ENCODE data around the gene LMO7. TPM values are rescaled to one million over a fixed set of nuclear protein-coding genes. Genes with fewer than 3 reads are reported as not detected.

The LMO7 gene
- total RNA-seq, 1 experiment from 2014 or later = 20.4 TPM

DNA sequence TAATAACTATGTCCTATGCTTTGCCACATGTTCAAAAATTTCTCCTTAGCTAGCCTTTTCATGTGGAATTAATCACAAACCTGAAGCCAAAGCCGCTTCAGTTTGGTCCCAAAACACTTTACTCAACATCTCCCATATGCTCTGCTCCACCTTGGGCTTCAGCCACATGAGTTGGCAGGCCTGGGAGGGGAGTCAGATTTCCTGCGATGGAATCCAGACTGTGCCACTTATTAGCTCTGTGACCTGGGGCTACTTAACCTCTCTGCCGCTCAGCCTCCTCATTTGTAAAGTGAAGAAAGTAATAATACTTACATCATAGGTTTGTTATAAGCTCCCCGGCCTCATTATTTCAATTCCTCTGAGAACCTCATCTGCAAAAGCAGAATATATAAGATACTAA is 272.0 kb downstream of the LMO7 start:
- Histone ChIP-seq H2BK12ac (ENCODE audit: insufficient read length, low read depth, low read length) (no peak overlapping the region), H3K27ac (ENCODE audit: insufficient read length, low read depth, low read length) (no peak overlapping the region)

More for the DNA sequence above, 272.0 kb downstream of the LMO7 start:
- Histone ChIP-seq H3K4ac (ENCODE audit: low read depth, low read length) (no peak overlapping the region), H3K56ac (ENCODE audit: insufficient read length, low read depth, low read length) (no peak overlapping the region), H3K79me2 (ENCODE audit: insufficient read depth, low read length) (no peaks in the 10 kb centered on the region), H3K79me1 (ENCODE audit: insufficient read depth, low read depth, low read length, poor library complexity, severe bottlenecking) (no peaks in the 10 kb centered on the region), H4K5ac (ENCODE audit: insufficient read length, low read depth, low read length) (no peak overlapping the region), H3K14ac (ENCODE audit: insufficient read depth, low read length) (no peak overlapping the region), H2AFZ (ENCODE audit: low read length) (no peak overlapping the region), H2AK5ac (ENCODE audit: insufficient read length, low read length) (no peak overlapping the region), H3K4me2 (ENCODE audit: insufficient read depth, insufficient read length, low read length) (no peak overlapping the region), H2BK20ac (ENCODE audit: low read depth, low read length, poor library complexity, severe bottlenecking) (no peak overlapping the region), H4K8ac (replicated peaks; ENCODE audit: insufficient read length, low read depth, low read length) (no peak overlapping the region), H3K9me3 (ENCODE audit: control insufficient read depth, low read depth, low read length) (no peaks in the 10 kb centered on the region), H3K27me3 (ENCODE audit: insufficient read depth, low read length) (no peaks in the 10 kb centered on the region), H3K23me2 (ENCODE audit: insufficient read length, low read depth, low read length, poor library complexity, severe bottlenecking) (no peaks in the 10 kb centered on the region), H3K4me1 (ENCODE audit: insufficient read depth, low read length) (no peaks in the 10 kb centered on the region), H4K20me1 (ENCODE audit: control insufficient read depth, insufficient read depth, insufficient read length) (no peaks in the 10 kb centered on the region), H3K9ac (ENCODE audit: extremely low read depth, insufficient read length, low read length) (no peak overlapping the region), H4K91ac (ENCODE audit: insufficient read length, low read depth, low read length) (no peak overlapping the region), H3T11ph (ENCODE audit: low read length) (no peak overlapping the region), H3K23ac (ENCODE audit: insufficient read length, low read depth, low read length) (no peak overlapping the region), H2BK5ac (ENCODE audit: insufficient read length, low read length) (no peak overlapping the region), H2BK15ac (ENCODE audit: low read depth, low read length) (no peak overlapping the region), H2BK120ac (ENCODE audit: low read depth, low read length, poor library complexity, severe bottlenecking) (no peak overlapping the region), H3K18ac (ENCODE audit: insufficient read length, low read depth, low read length) (no peak overlapping the region)
- Mint-ChIP-seq H3K27me3 (ENCODE audit: low read depth) (no peaks in the 10 kb centered on the region), H3K9me3 (no peaks in the 10 kb centered on the region), H3K4me1 (peaks cover 20 to 31% of the 10 kb centered on the region in 2 experiments), H3K27ac (no peak overlapping the region), H3K36me3 (ENCODE audit: insufficient read depth in 1 of 3, low read depth in 3 of 3) (no peaks in the 10 kb centered on the region), H3K4me3 (no peak overlapping the region)
- WGBS (ENCODE audit: extremely low coverage, insufficient read length, low lambda C conversion rate) = no CpG with 5 or more reads among the region's 4 CpGs
- TF ChIP-seq, protein P1, sequence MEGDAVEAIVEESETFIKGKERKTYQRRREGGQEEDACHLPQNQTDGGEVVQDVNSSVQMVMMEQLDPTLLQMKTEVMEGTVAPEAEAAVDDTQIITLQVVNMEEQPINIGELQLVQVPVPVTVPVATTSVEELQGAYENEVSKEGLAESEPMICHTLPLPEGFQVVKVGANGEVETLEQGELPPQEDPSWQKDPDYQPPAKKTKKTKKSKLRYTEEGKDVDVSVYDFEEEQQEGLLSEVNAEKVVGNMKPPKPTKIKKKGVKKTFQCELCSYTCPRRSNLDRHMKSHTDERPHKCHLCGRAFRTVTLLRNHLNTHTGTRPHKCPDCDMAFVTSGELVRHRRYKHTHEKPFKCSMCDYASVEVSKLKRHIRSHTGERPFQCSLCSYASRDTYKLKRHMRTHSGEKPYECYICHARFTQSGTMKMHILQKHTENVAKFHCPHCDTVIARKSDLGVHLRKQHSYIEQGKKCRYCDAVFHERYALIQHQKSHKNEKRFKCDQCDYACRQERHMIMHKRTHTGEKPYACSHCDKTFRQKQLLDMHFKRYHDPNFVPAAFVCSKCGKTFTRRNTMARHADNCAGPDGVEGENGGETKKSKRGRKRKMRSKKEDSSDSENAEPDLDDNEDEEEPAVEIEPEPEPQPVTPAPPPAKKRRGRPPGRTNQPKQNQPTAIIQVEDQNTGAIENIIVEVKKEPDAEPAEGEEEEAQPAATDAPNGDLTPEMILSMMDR (conservative IDR thresholded peaks at IDR 0.05) = no peak
- DNase-seq = no peak

Other genes starting within 250 kb of the LMO7 start
- 10.5 and 11.1 TPM in 2 replicates for gene TBC1D4, start 154.2 kb upstream of the LMO7 start, total RNA-seq (2021)
- 131 and 142 TPM in 2 replicates for gene COMMD6, start 98.5 kb upstream of the LMO7 start, total RNA-seq (2021)
- 47.3 and 50.8 TPM in 2 replicates for gene UCHL3, start 86.5 kb upstream of the LMO7 start, total RNA-seq (2021)